Measurements from ENCODE around the gene SLCO4A1. TPM values are rescaled to one million over a fixed set of nuclear protein-coding genes. Genes with fewer than 3 reads are reported as not detected.
"Not testable (repeated sequence)": the region's sequence is repeated elsewhere in the genome, so short reads cannot be mapped to it uniquely, and the experiment has no call there.

The SLCO4A1 gene
- total and polyA plus RNA-seq, 8 donors: 0.58 to 44.3 (median 11.9) TPM

DNA sequence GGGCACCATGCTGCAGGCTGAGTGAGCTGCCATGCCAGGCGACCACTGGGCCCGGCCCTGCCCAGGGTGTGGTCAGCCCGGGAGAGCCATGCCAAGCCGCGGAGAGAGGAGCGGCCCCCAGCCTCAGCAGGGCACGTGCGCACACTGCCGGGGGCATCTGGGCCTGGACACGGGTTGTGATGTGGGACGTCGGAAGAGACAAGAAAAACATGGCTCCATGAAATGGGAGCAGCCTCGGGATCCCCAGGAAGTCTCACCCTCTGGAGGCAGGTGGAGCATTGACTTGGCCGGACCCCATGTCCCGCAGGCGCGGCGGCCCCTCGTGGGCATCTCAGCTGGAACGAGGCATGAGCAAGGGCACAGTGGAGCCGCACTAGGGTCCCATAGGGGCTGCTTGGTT, 16.8 kb upstream of the SLCO4A1 start:
- Histone ChIP-seq H3K27ac (peak overlapping the region in 2 of 5 donors; percentile 90 to 94), H3K36me3 (no peaks in the 10 kb centered on the region), H3K27me3 (peaks cover 0 to 4% (median 0%) of the 10 kb centered on the region in 3 donors), H3K4me3 (no peak overlapping the region), H3K9me3 (no peaks in the 10 kb centered on the region), H3K4me1 (peaks cover 26 to 53% (median 44%) of the 10 kb centered on the region in 4 donors)
- no peak for DNase-seq
- 85 to 90% (median 86%) methylated on average over 14 to 21 of the region's 21 CpGs for WGBS, 5 donors
- intact Hi-C loops (cut with DNase I; ENCODE audit: low total_unique reads): no loop called here
- TF ChIP-seq CTCF (IDR thresholded peaks at IDR 0.05) (no peak), EP300 (IDR thresholded peaks at IDR 0.05) (no peak), POLR2AphosphoS5 (IDR thresholded peaks at IDR 0.05) (no peak), POLR2A (IDR thresholded peaks at IDR 0.05) (no peak)

DNA sequence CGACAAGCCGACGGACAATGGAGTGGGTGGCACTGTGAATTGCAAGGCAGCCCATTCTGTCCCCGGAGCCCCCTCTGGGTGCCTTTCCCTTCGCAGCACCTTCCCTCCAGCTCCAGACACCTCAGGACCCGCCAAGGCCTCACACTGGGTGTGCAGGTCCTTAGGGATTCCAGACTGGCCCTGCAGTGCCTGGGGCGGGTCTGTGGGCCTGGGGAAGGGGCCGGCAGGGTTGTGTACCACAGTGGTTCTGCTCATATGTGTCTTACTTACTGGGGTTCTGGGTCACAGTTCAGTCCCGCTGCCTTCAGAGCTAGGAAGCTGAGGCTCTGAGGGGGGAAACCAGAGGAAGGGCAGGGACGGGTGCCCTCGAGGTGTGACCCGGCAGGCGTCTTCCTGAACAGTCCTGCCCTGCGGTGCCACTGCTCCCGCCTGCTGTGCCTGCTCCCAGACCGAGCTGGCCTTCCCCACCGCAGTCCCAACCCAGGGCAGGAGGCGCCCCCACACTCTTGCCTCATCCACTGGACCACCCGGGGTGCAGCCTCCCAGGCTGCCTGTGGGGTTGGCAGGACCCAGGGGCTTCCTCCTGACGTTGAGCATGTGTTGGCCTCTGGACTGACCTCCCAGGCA, 16.3 kb upstream of the SLCO4A1 start:
- WGBS, 5 donors: 84 to 91% (median 89%) methylated on average over 14 to 20 of the region's 20 CpGs
- TF ChIP-seq CTCF (IDR thresholded peaks at IDR 0.05) (no peak), EP300 (IDR thresholded peaks at IDR 0.05) (no peak)
- no peaks in the 10 kb centered on the region for H3K36me3 ChIP-seq
- intact Hi-C loops (cut with DNase I; ENCODE audit: low total_unique reads): no loop called here
- no peak for DNase-seq
- H3K9me3 ChIP-seq: no peaks in the 10 kb centered on the region
- H3K4me1 ChIP-seq: peaks cover 26 to 53% (median 44%) of the 10 kb centered on the region in 4 donors
- peak overlapping the region in 1 of 5 donors; percentile 94 for H3K27ac ChIP-seq
- no peak overlapping the region for H3K4me3 ChIP-seq
- H3K27me3 ChIP-seq: peaks cover 0 to 1% (median 0%) of the 10 kb centered on the region in 3 donors

- intact Hi-C loops (cut with DNase I; ENCODE audit: low total_unique reads); DNase-seq; H3K4me3 ChIP-seq; H3K9me3 ChIP-seq; H3K36me3 ChIP-seq; H3K27me3 ChIP-seq: not testable (repeated sequence)
- WGBS, 5 donors: 80 to 100% (median 92%) methylated on average over 1 of the region's 1 CpG
- H3K4me1 ChIP-seq: peaks cover 23 to 40% (median 31%) of the 10 kb centered on the region in 4 donors
- H3K27ac ChIP-seq: peak overlapping the region in 3 of 5 donors; percentile 18 to 29 (median 21)
Measured at GRCh38 chr20:62627425-62627824, 14.9 kb upstream of the SLCO4A1 start.

- Histone ChIP-seq H3K36me3 (no peaks in the 10 kb centered on the region), H3K27me3 (peaks cover 0 to 16% (median 0%) of the 10 kb centered on the region in 3 donors), H3K27ac (peak overlapping the region in 4 of 5 donors; percentile 21 to 38 (median 28)), H3K4me1 (peaks cover 17 to 34% (median 25%) of the 10 kb centered on the region in 4 donors), H3K9me3 (no peaks in the 10 kb centered on the region), H3K4me3 (no peak overlapping the region)
- intact Hi-C loops (cut with DNase I; ENCODE audit: low total_unique reads): no loop called here
- DNase-seq: peak in 1 of 2 donors; percentile 64
- no peak for TF ChIP-seq CTCF (IDR thresholded peaks at IDR 0.05)
- TF ChIP-seq EP300 (IDR thresholded peaks at IDR 0.05): no peak
- no peak for TF ChIP-seq POLR2A (IDR thresholded peaks at IDR 0.05)
- TF ChIP-seq POLR2AphosphoS5 (IDR thresholded peaks at IDR 0.05): no peak
- 62 to 75% (median 69%) methylated on average over 10 of the region's 10 CpGs for WGBS, 5 donors
Measured at GRCh38 chr20:62627901-62628612, 14.2 kb upstream of the SLCO4A1 start.
